Measurements from ENCODE around the gene SAXO2. TPM values are rescaled to one million over a fixed set of nuclear protein-coding genes. Genes with fewer than 3 reads are reported as not detected.
A peak's percentile ranks its signal among the peaks of the same experiment; 100 is the strongest.
"Not testable (repeated sequence)": the region's sequence is repeated elsewhere in the genome, so short reads cannot be mapped to it uniquely, and the experiment has no call there.

The SAXO2 gene
- total and polyA plus RNA-seq, 2 of the 4 experiments (the other 2 are of a cell fraction): 0.14 TPM; not detected in 1

DNA sequence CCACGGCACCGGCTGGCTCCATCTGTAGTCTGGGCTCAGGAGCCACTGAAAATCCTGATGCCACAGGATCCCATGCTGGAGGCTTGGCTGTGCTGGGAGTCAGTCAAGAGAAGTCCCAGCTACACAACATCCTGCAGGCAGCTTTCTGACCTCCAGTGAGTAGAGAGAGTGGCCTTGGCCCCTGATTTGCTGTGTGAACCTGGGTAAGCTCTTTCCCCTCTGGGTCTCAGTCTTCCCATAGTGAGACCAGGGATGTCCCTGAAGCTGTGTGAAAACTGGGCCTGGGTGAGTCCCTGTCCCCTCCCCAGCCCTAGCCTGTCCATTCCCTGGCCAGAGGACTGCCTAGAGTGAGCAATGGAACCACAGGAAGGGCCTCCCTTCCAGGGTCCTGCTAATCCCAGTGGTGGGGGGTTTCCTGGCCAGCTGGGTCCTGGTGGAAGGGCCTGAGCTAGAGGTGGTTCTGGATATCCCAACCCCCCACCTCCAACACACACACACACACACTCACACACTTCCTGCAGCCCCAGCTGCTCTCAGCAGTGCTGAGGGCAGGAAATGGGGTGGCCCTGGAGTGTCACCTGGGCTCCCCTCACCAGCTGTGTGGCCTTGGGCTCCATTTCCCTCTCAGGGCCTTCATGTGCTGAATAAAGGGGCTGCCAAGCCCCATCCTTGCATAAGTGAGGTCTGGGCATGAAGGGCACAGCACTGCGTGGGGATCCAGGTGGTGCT, 69.1 kb downstream of the SAXO2 start:
- dilution Hi-C loops (cut with HindIII; ENCODE audit: low sequenced_read_pairs, unreplicated experiment); H4K8ac ChIP-seq (ENCODE audit: low read depth in 2 of 2, low read length in 2 of 2); intact Hi-C loops (cut with micrococcal nuclease); H3K18ac ChIP-seq (ENCODE audit: low read depth, low read length); POLR2A ChIA-PET (ENCODE audit: unreplicated experiment); H2AK9ac ChIP-seq (replicated peaks; ENCODE audit: low read depth, low read length, poor library complexity); H3K36me3 ChIP-seq (ENCODE audit: control insufficient read depth, insufficient read depth, low read length); CTCF ChIA-PET; H3K4ac ChIP-seq (ENCODE audit: low read depth, low read length); H3K27me3 ChIP-seq (ENCODE audit: control insufficient read depth, insufficient read depth, low read length); H2BK15ac ChIP-seq (ENCODE audit: low read depth, low read length); ATAC-seq (ENCODE audit: low read depth); H2BK20ac ChIP-seq (ENCODE audit: low read depth, low read length); H3K9me1 ChIP-seq (ENCODE audit: insufficient read depth, low read length); H3K23ac ChIP-seq (ENCODE audit: low read depth, low read length); H4K5ac ChIP-seq (ENCODE audit: low read depth, low read length); H3K4me2 ChIP-seq (ENCODE audit: low read depth, low read length); H3K9ac ChIP-seq (ENCODE audit: low read depth, low read length); H2BK120ac ChIP-seq (ENCODE audit: low read depth, low read length); H3K14ac ChIP-seq (replicated peaks; ENCODE audit: low read depth, low read length); H3K56ac ChIP-seq (ENCODE audit: extremely low read depth, insufficient read depth, low read length); H2AK5ac ChIP-seq (ENCODE audit: low read depth, low read length); DNase-seq; H3K9me3 ChIP-seq (ENCODE audit: control insufficient read depth, insufficient read depth, low read length); H2BK5ac ChIP-seq (ENCODE audit: low read depth, low read length, poor library complexity, severe bottlenecking); H3K4me1 ChIP-seq (ENCODE audit: control insufficient read depth, insufficient read depth, low read length); H3K27ac ChIP-seq (ENCODE audit: insufficient read depth, low read length); H3K79me1 ChIP-seq (ENCODE audit: low read depth in 1 of 2, low read length in 2 of 2); H4K20me1 ChIP-seq (ENCODE audit: insufficient read depth, low read length); BruUV-seq (replicated peaks); in situ Hi-C loops (cut with MboI; ENCODE audit: low sequenced_read_pairs); H4K91ac ChIP-seq (ENCODE audit: insufficient read depth, low read depth, low read length); H2AFZ ChIP-seq (replicated peaks; ENCODE audit: low read length, poor library complexity); H3K4me3 ChIP-seq (ENCODE audit: insufficient read depth, low read depth, low read length): not testable (repeated sequence)
- no CpG with 5 or more reads among the region's 3 CpGs for WGBS, 2 experiments (ENCODE audit: extremely low coverage in 2 of 2, insufficient read length in 1 of 2)

- not testable (repeated sequence) for DNase-seq
Observed at GRCh38 chr15:82332711-82333602, 70.3 kb downstream of the SAXO2 start.

More at GRCh38 chr15:82332711-82333602, 70.3 kb downstream of the SAXO2 start:
- H3K23ac ChIP-seq (ENCODE audit: low read depth, low read length); H3K36me3 ChIP-seq (ENCODE audit: control insufficient read depth, insufficient read depth, low read length); H3K4me3 ChIP-seq (ENCODE audit: insufficient read depth, low read depth, low read length); H3K27me3 ChIP-seq (ENCODE audit: control insufficient read depth, insufficient read depth, low read length); H2BK120ac ChIP-seq (ENCODE audit: low read depth, low read length); H3K4me2 ChIP-seq (ENCODE audit: low read depth, low read length); H4K5ac ChIP-seq (ENCODE audit: low read depth, low read length); H3K18ac ChIP-seq (ENCODE audit: low read depth, low read length); H3K9ac ChIP-seq (ENCODE audit: low read depth, low read length); H4K91ac ChIP-seq (ENCODE audit: insufficient read depth, low read depth, low read length); H2BK5ac ChIP-seq (ENCODE audit: low read depth, low read length, poor library complexity, severe bottlenecking); H2BK15ac ChIP-seq (ENCODE audit: low read depth, low read length); H3K79me1 ChIP-seq (ENCODE audit: low read depth in 1 of 2, low read length in 2 of 2); POLR2A ChIA-PET (ENCODE audit: unreplicated experiment); H2AK5ac ChIP-seq (ENCODE audit: low read depth, low read length); H3K9me1 ChIP-seq (ENCODE audit: insufficient read depth, low read length); H3K14ac ChIP-seq (replicated peaks; ENCODE audit: low read depth, low read length); BruUV-seq (replicated peaks); H3K9me3 ChIP-seq (ENCODE audit: control insufficient read depth, insufficient read depth, low read length); H2AK9ac ChIP-seq (replicated peaks; ENCODE audit: low read depth, low read length, poor library complexity); H3K27ac ChIP-seq (ENCODE audit: insufficient read depth, low read length); H2AFZ ChIP-seq (replicated peaks; ENCODE audit: low read length, poor library complexity); H3K4ac ChIP-seq (ENCODE audit: low read depth, low read length); H3K4me1 ChIP-seq (ENCODE audit: control insufficient read depth, insufficient read depth, low read length); H2BK20ac ChIP-seq (ENCODE audit: low read depth, low read length); H3K56ac ChIP-seq (ENCODE audit: extremely low read depth, insufficient read depth, low read length); intact Hi-C loops (cut with micrococcal nuclease); dilution Hi-C loops (cut with HindIII; ENCODE audit: low sequenced_read_pairs, unreplicated experiment); H4K20me1 ChIP-seq (ENCODE audit: insufficient read depth, low read length); in situ Hi-C loops (cut with MboI; ENCODE audit: low sequenced_read_pairs); H4K8ac ChIP-seq (ENCODE audit: low read depth in 2 of 2, low read length in 2 of 2): not testable (repeated sequence)
- CTCF ChIA-PET: interaction anchor here (0.7 kb wide), 1 partner anchor 740 kb away, joined by 3 read pairs; no protein-coding TSS in a partner anchor
- no CpG with 5 or more reads among the region's 13 CpGs for WGBS, 2 experiments (ENCODE audit: extremely low coverage in 2 of 2, insufficient read length in 1 of 2)
- ATAC-seq (ENCODE audit: low read depth): peak; percentile 63

Data from IMR-90 (cell line).